Body of pancreas (tissue), 4 donors: Measurements from ENCODE around the gene PLA2R1. TPM values are rescaled to one million over a fixed set of nuclear protein-coding genes. Genes with fewer than 3 reads are reported as not detected.

Source experiments
- ATAC-seq: fragments of 150-250 bp; one replicate; pipeline ENCODE4 v1.9.1; 2016
- DNase-seq, 4 donors: peaks; one replicate each; pipeline ENCODE4 v3.0.0-alpha.2; 2019
- H3K27ac ChIP-seq, 4 donors: fragments of 200-600 bp; sonication (generic); 1 replicate in 3 of 4; 2 replicates in 1 of 4; pipeline versions ENCODE4 v1.5.1 to v1.6.1; 2016 to 2019; ENCODE audit warnings: mild to moderate bottlenecking in 1 of 4, mixed read lengths in 1 of 4, moderate library complexity in 1 of 4
- H3K27me3 ChIP-seq, 2 donors: fragments of 200-600 bp; sonication (generic); one replicate each; pipeline ENCODE4 v1.6.0; 2016; ENCODE audit warnings: mild to moderate bottlenecking in 1 of 2
- H3K36me3 ChIP-seq, 2 donors: fragments of 200-600 bp; sonication (generic); replicated peaks in 1 of 2; 2 replicates each; pipeline ENCODE4 v1.5.1; 2016; ENCODE audit warnings: low read depth in 2 of 2; ENCODE audit not compliant: insufficient read depth in 1 of 2
- H3K4me1 ChIP-seq: fragments of 200-600 bp; sonication (generic); one replicate; pipeline ENCODE4 v1.6.0; 2016
- H3K4me3 ChIP-seq, 2 donors: fragments of 200-600 bp; sonication (generic); 1 replicate in 1 of 2; 2 replicates in 1 of 2; pipeline ENCODE4 v1.5.1; 2016 to 2019
- H3K9me3 ChIP-seq, 3 donors: fragments of 200-600 bp; sonication (generic); 1 replicate in 2 of 3; 2 replicates in 1 of 3; pipeline ENCODE4 v1.5.1; 2016
- CTCF ChIP-seq, 7 experiments: fragments of 450-650 bp in 4 of 7; fragments of 200-600 bp in 3 of 7; sonication (generic) in 3 of 7; IDR thresholded peaks; one replicate each; pipeline ENCODE4 v1.5.1; 2016 to 2019; ENCODE audit warnings: antibody characterized with exemption in 7 of 7
- POLR2A ChIP-seq, 3 donors: fragments of 450-650 bp; IDR thresholded peaks; one replicate each; pipeline ENCODE4 v1.6.1; 2016; ENCODE audit warnings: antibody characterized with exemption in 3 of 3, mild to moderate bottlenecking in 2 of 3
- WGBS, 2 donors: methylation state at CpG; one replicate each; pipeline ENCODE4 v1.1.5; 2017; 5-methylcytosine and 5-hydroxymethylcytosine counted together
- intact Hi-C: fragments of 100-400 bp; cut with DNase I; formaldehyde crosslinking; loops from one replicate; pipeline ENCODE4 v1.15.1; 2023
- total RNA-seq, 2 donors: library from RNA; depleted of rRNA; stranded (reverse); fragments of >200 nt; gene quantifications; one replicate each; pipeline ENCODE4 v1.1.0, GENCODE V29; 2016

The PLA2R1 gene
- total RNA-seq, 2 donors from 2014 or later, result 1.3 to 2.1 TPM

- no peaks in the 10 kb centered on the region for H3K36me3 ChIP-seq
- no peaks in the 10 kb centered on the region for H3K9me3 ChIP-seq
- 44 to 62% methylated on average over 4 of the region's 4 CpGs for WGBS, 2 donors
- TF ChIP-seq CTCF (IDR thresholded peaks at IDR 0.05), result no peak
- TF ChIP-seq POLR2A (IDR thresholded peaks at IDR 0.05), result no peak
- intact Hi-C loops, result no loop called here
- peaks cover 6% of the 10 kb centered on the region for H3K4me1 ChIP-seq
- no peaks in the 10 kb centered on the region for H3K27me3 ChIP-seq
- H3K4me3 ChIP-seq, result no peak overlapping the region
- ATAC-seq, result no peak
- no peak overlapping the region for H3K27ac ChIP-seq
- DNase-seq, result no peak
Observed at GRCh38 chr2:160076914-160077313, 14.5 kb upstream of the PLA2R1 start.

GRCh38 chr2:160076241-160076640 lies 13.8 kb upstream of the PLA2R1 start:
- TF ChIP-seq CTCF (IDR thresholded peaks at IDR 0.05) (no peak), POLR2A (IDR thresholded peaks at IDR 0.05) (no peak)
- H3K27me3 ChIP-seq, result no peaks in the 10 kb centered on the region
- WGBS, 2 donors, result 12 to 23% methylated on average over 2 of the region's 2 CpGs
- peak; percentile 76 for ATAC-seq
- intact Hi-C loops, result no loop called here
- H3K36me3 ChIP-seq, result no peaks in the 10 kb centered on the region
- H3K4me3 ChIP-seq, result no peak overlapping the region
- no peak overlapping the region for H3K27ac ChIP-seq
- H3K9me3 ChIP-seq, result no peaks in the 10 kb centered on the region
- H3K4me1 ChIP-seq, result peaks cover 6% of the 10 kb centered on the region
- no peak for DNase-seq

- Histone ChIP-seq H3K4me3 (no peak overlapping the region), H3K27ac (no peak overlapping the region), H3K27me3 (no peaks in the 10 kb centered on the region), H3K4me1 (peaks cover 6% of the 10 kb centered on the region), H3K36me3 (no peaks in the 10 kb centered on the region), H3K9me3 (no peaks in the 10 kb centered on the region)
- WGBS, 2 donors, result 73 to 87% methylated on average over 5 of the region's 5 CpGs
- DNase-seq (no peak), ATAC-seq (no peak)
- TF ChIP-seq POLR2A (IDR thresholded peaks at IDR 0.05), result no peak
- TF ChIP-seq CTCF (IDR thresholded peaks at IDR 0.05), result no peak
- intact Hi-C loops, result no loop called here
Observed at GRCh38 chr2:160075171-160075570, 12.8 kb upstream of the PLA2R1 start.

- 47 to 62% methylated on average over 2 of the region's 2 CpGs for WGBS, 2 donors
- intact Hi-C loops, result no loop called here
- H3K9me3 ChIP-seq, result no peaks in the 10 kb centered on the region
- H3K27me3 ChIP-seq, result no peaks in the 10 kb centered on the region
- peaks cover 6% of the 10 kb centered on the region for H3K4me1 ChIP-seq
- ATAC-seq (no peak), DNase-seq (no peak)
- H3K36me3 ChIP-seq, result no peaks in the 10 kb centered on the region
- no peak overlapping the region for H3K27ac ChIP-seq
- no peak overlapping the region for H3K4me3 ChIP-seq
- TF ChIP-seq CTCF (IDR thresholded peaks at IDR 0.05) (no peak), POLR2A (IDR thresholded peaks at IDR 0.05) (no peak)
Observed at GRCh38 chr2:160073284-160073888, 11.0 kb upstream of the PLA2R1 start.

GRCh38 chr2:160068906-160069305 lies 6.5 kb upstream of the PLA2R1 start:
- DNase-seq (no peak), ATAC-seq (no peak)
- WGBS, 2 donors, result 83 to 87% methylated on average over 2 of the region's 2 CpGs
- no peaks in the 10 kb centered on the region for H3K4me1 ChIP-seq
- H3K27ac ChIP-seq, result no peak overlapping the region
- H3K9me3 ChIP-seq, result no peaks in the 10 kb centered on the region
- TF ChIP-seq POLR2A (IDR thresholded peaks at IDR 0.05), result no peak
- TF ChIP-seq CTCF (IDR thresholded peaks at IDR 0.05), result no peak
- no peak overlapping the region for H3K4me3 ChIP-seq
- intact Hi-C loops, result no loop called here
- H3K27me3 ChIP-seq, result no peaks in the 10 kb centered on the region
- no peaks in the 10 kb centered on the region for H3K36me3 ChIP-seq
